ENCODE data around the gene CAMK2G. TPM values are rescaled to one million over a fixed set of nuclear protein-coding genes. Genes with fewer than 3 reads are reported as not detected.

Gene CAMK2G
- total RNA-seq, 3 donors from 2014 or later, result 22.6 to 28.0 (median 27.2) TPM

GRCh38 chr10:73809061-73809818 lies 65.1 kb downstream of the CAMK2G start:
- Histone ChIP-seq H3K27ac (no peak overlapping the region), H3K27me3 (no peaks in the 10 kb centered on the region), H3K36me3 (no peaks in the 10 kb centered on the region), H3K4me1 (no peaks in the 10 kb centered on the region), H3K9me3 (no peaks in the 10 kb centered on the region), H3K4me3 (no peak overlapping the region)
- TF ChIP-seq POLR2AphosphoS5 (IDR thresholded peaks at IDR 0.05), result no peak
- TF ChIP-seq, protein P1, sequence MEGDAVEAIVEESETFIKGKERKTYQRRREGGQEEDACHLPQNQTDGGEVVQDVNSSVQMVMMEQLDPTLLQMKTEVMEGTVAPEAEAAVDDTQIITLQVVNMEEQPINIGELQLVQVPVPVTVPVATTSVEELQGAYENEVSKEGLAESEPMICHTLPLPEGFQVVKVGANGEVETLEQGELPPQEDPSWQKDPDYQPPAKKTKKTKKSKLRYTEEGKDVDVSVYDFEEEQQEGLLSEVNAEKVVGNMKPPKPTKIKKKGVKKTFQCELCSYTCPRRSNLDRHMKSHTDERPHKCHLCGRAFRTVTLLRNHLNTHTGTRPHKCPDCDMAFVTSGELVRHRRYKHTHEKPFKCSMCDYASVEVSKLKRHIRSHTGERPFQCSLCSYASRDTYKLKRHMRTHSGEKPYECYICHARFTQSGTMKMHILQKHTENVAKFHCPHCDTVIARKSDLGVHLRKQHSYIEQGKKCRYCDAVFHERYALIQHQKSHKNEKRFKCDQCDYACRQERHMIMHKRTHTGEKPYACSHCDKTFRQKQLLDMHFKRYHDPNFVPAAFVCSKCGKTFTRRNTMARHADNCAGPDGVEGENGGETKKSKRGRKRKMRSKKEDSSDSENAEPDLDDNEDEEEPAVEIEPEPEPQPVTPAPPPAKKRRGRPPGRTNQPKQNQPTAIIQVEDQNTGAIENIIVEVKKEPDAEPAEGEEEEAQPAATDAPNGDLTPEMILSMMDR (IDR thresholded peaks at IDR 0.05), result no peak
- TF ChIP-seq POLR2A (IDR thresholded peaks at IDR 0.05), result no peak
- intact Hi-C loops (cut with DNase I; ENCODE audit: low total_unique reads), result loop anchor here (1.0 kb wide), 1 partner anchor 17 kb away; no protein-coding TSS in a partner anchor
- DNase-seq (ENCODE audit: low spot score in 2 of 2), result no peak

DNA sequence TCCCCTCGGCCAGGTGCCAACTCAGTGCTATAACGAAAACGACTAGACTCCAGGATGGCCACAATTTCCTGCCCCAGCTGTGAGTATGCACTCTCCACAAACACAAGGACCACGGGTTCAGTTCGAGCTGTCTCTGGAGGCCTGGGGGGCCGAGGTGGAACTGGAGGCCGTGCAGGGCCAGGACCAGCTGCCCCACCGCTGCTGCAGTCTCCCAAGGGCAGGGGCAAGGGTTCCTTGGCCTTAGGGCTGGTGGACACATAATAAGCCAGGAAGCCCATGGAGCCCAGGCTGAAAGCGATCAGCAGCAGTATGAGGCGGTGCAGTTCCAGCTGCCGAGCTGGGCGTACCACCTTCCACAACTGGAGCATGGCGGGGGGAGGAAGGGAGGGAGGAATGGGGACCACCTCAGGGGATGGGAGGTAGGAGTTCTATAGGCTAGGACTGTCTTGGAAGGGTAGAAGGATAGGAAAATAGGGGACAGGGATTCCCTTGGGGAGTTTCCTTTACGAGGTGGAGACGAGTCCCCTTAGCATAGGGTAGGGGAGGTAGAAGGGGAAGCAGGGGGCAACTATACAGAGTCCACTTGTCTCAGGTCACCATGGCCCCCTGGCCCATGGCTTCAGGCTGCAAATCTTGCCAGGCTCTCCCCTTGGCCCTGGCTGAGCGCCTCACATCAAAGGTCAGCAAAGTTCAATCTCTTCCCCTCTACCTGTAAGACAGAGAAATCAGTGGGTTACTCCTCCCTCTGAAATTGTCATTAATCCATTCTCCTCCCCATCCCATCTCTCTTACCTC lies 66.1 kb downstream of the CAMK2G start:
- no peak for DNase-seq (ENCODE audit: low spot score in 2 of 2)
- no peaks in the 10 kb centered on the region for H3K36me3 ChIP-seq
- intact Hi-C loops (cut with DNase I; ENCODE audit: low total_unique reads), result no loop called here
- H3K27ac ChIP-seq, result no peak overlapping the region
- H3K27me3 ChIP-seq, result no peaks in the 10 kb centered on the region
- H3K4me3 ChIP-seq, result no peak overlapping the region
- TF ChIP-seq POLR2AphosphoS5 (IDR thresholded peaks at IDR 0.05) (no peak), POLR2A (IDR thresholded peaks at IDR 0.05) (no peak)
- TF ChIP-seq, protein P1 (IDR thresholded peaks at IDR 0.05), result no peak
- H3K4me1 ChIP-seq, result no peaks in the 10 kb centered on the region
- no peaks in the 10 kb centered on the region for H3K9me3 ChIP-seq

DNA sequence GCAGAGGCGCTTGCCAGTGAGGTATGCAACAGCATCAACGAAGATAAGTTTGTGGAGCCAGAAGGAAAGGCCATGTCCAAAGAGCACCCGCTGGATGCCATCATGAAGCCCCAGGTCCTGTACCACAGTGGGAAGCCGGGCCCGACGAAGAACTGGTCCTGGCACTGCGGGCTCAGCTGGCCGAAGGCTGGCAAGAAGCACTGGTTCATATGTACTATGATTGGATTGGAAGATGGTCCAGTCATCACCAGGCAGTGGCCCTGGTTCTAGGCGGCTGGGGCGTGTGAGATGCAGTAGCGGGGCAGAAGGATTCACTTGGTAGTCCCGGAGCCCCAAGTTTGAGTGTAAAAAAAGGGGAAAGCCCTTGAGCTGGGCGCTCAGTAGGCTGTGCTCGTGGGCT lies 66.9 kb downstream of the CAMK2G start:
- no peaks in the 10 kb centered on the region for H3K4me1 ChIP-seq
- no peak overlapping the region for H3K4me3 ChIP-seq
- no peak for TF ChIP-seq POLR2AphosphoS5 (IDR thresholded peaks at IDR 0.05)
- no peak for TF ChIP-seq POLR2A (IDR thresholded peaks at IDR 0.05)
- TF ChIP-seq, protein P1 (IDR thresholded peaks at IDR 0.05), result no peak
- no peaks in the 10 kb centered on the region for H3K9me3 ChIP-seq
- intact Hi-C loops (cut with DNase I; ENCODE audit: low total_unique reads), result no loop called here
- no peaks in the 10 kb centered on the region for H3K36me3 ChIP-seq
- no peak for DNase-seq (ENCODE audit: low spot score in 2 of 2)
- no peaks in the 10 kb centered on the region for H3K27me3 ChIP-seq
- no peak overlapping the region for H3K27ac ChIP-seq

DNA sequence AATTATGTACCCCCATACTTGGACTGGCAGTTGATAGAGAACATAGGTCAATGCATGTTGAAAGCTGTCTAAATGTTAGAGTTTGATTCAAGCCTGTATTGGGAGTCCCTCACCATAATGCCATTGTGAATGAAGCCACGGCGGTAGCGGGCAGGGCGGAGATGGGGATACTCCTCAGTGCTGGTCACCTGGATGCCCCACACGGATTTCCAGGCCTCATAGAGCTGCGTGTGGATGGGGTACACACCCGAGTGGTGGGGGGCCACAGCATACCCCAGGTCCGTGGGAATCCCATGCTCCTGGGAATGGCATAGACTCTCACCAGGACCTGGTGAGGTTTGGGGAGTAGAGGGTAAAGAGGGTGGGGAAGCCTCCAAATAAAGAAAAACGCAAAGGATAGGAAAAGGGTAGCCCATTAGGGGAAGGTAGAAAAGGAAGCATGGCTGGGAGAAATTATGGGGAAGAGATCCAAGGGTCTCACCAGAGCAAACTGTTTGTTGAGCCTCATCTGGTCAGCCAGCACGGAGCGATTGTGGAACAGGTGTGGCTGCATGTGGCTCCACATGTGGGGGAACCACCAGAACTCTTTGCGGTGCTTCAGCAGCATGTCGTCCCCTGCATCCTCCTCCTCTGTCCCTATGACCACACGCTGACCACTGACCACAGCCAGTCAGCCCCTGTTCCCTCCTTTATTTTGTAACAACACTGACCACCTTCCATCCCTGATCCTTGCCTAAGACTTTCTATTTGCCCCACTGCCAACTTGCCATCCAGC lies 68.0 kb downstream of the CAMK2G start:
- H3K27ac ChIP-seq, result no peak overlapping the region
- intact Hi-C loops (cut with DNase I; ENCODE audit: low total_unique reads), result no loop called here
- no peaks in the 10 kb centered on the region for H3K27me3 ChIP-seq
- no peak overlapping the region for H3K4me3 ChIP-seq
- H3K4me1 ChIP-seq, result no peaks in the 10 kb centered on the region
- TF ChIP-seq POLR2A (IDR thresholded peaks at IDR 0.05) (no peak), POLR2AphosphoS5 (IDR thresholded peaks at IDR 0.05) (no peak)
- TF ChIP-seq, protein P1 (IDR thresholded peaks at IDR 0.05), result no peak
- no peak for DNase-seq (ENCODE audit: low spot score in 2 of 2)
- H3K36me3 ChIP-seq, result no peaks in the 10 kb centered on the region
- no peaks in the 10 kb centered on the region for H3K9me3 ChIP-seq
